ENCODE measurements around the gene UTS2R.

UTS2R gene

DNA sequence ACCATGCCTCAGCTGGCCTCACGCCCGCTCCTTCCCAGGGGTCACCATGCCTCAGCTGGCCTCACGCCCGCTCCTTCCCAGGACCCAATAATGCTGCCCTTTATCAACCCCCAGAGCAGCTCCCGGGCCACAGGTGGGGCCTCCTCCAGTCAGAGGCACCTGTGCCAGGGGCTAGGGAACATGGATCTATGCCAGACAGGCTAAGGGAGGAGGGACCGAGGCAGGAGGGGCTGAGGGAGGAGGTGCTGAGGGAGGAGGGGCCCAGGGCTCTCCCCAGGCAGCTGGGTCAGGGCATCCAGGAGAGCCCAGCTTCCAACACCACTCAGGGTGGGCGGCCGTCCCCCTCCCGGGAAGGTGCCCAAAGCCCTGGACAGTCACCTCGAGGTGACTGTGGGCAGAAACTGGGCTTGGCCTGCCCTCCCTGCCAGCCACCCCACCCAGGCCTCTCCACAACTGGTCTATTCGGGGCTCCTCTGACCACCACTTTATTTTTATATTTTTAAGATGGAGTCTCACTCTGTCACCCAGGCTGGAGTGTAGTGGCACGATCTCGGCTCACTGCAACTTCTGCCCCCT, 19.4 kb downstream of the UTS2R start:
- no peaks in the 10 kb centered on the region for H3K27me3 ChIP-seq (ENCODE audit: insufficient read depth, low read length, poor library complexity)
- no peaks in the 10 kb centered on the region for H3K9me3 ChIP-seq (ENCODE audit: insufficient read depth, low read length, severe bottlenecking)

GRCh38 chr17:82391496-82392066, 20.0 kb downstream of the UTS2R start:
- Histone ChIP-seq H4K20me1 (ENCODE audit: insufficient read depth, low read length) (no peaks in the 10 kb centered on the region), H3K27ac (ENCODE audit: low read length) (no peak overlapping the region), H3K4me2 (ENCODE audit: insufficient read depth, low read length) (no peak overlapping the region), H2AFZ (ENCODE audit: low read depth, low read length) (no peak overlapping the region), H3K9ac (ENCODE audit: low read depth, low read length) (no peak overlapping the region), H3K27me3 (ENCODE audit: insufficient read depth, low read length, poor library complexity) (no peaks in the 10 kb centered on the region), H3K36me3 (ENCODE audit: insufficient read depth, low read length) (peaks cover 26% of the 10 kb centered on the region), H3K9me3 (ENCODE audit: insufficient read depth, low read length, severe bottlenecking) (no peaks in the 10 kb centered on the region), H3K79me2 (ENCODE audit: insufficient read depth, low read length) (no peaks in the 10 kb centered on the region), H3K4me1 (ENCODE audit: insufficient read depth, low read length) (no peaks in the 10 kb centered on the region), H3K4me3 (ENCODE audit: low read depth in 1 of 2, low read length in 2 of 2) (no peak overlapping the region)
- DNase-seq (no peak), ATAC-seq (ENCODE audit: insufficient read depth, low read depth) (no peak)
- TF ChIP-seq EZH2 (IDR thresholded peaks at IDR 0.05; ENCODE audit: borderline replicate concordance, low read depth, low read length, severe bottlenecking) (no peak), CTCF (IDR thresholded peaks at IDR 0.05; ENCODE audit: borderline replicate concordance, extremely low read depth, low read length, poor library complexity, severe bottlenecking) (no peak)

More for the DNA sequence above, 19.4 kb downstream of the UTS2R start:
- Histone ChIP-seq H3K36me3 (ENCODE audit: insufficient read depth, low read length) (peaks cover 25% of the 10 kb centered on the region), H3K9ac (ENCODE audit: low read depth, low read length) (no peak overlapping the region), H2AFZ (ENCODE audit: low read depth, low read length) (no peak overlapping the region), H3K79me2 (ENCODE audit: insufficient read depth, low read length) (no peaks in the 10 kb centered on the region), H3K4me1 (ENCODE audit: insufficient read depth, low read length) (no peaks in the 10 kb centered on the region), H3K27ac (ENCODE audit: low read length) (no peak overlapping the region), H4K20me1 (ENCODE audit: insufficient read depth, low read length) (no peaks in the 10 kb centered on the region), H3K4me3 (ENCODE audit: low read depth in 1 of 2, low read length in 2 of 2) (no peak overlapping the region), H3K4me2 (ENCODE audit: insufficient read depth, low read length) (no peak overlapping the region)
- no peak for DNase-seq
- ATAC-seq (ENCODE audit: insufficient read depth, low read depth), result no peak
- TF ChIP-seq CTCF (IDR thresholded peaks at IDR 0.05; ENCODE audit: borderline replicate concordance, extremely low read depth, low read length, poor library complexity, severe bottlenecking) (no peak), EZH2 (IDR thresholded peaks at IDR 0.05; ENCODE audit: borderline replicate concordance, low read depth, low read length, severe bottlenecking) (no peak)

DNA sequence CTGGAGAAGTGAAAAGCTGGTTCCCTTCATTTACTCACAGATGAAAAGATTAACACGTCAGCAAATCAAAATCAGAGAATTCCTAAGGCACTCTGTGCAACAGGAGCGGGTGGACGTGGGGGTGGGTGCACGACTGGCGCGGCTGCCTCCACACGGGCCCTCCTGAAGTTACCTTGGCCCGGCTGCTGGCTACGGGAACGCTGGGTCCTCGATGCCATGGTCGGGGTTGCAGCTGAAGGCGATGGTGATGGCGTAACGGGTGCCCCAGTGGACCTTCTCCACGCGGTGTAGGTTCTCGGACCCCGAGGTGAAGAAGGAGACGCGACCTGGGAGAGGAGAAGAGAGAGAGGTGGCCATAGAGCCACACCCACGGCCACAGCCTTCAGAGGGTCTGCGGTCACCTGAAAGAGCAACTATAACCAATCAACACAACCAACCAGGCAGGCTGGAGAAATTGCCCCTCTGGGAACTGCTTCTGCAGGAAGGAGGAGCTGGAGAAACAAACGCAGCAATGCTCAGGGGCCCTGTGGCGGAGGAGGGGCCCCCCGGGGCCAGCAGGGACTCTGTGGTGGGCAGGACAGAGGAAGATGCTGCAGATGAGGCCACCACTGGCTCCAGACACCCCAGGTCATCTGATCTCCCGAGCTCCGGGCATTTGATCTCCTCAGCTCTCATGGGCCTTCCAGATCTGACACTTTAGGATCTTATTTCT, 20.8 kb downstream of the UTS2R start:
- H3K4me1 ChIP-seq (ENCODE audit: insufficient read depth, low read length), result no peaks in the 10 kb centered on the region
- no peaks in the 10 kb centered on the region for H4K20me1 ChIP-seq (ENCODE audit: insufficient read depth, low read length)
- H3K36me3 ChIP-seq (ENCODE audit: insufficient read depth, low read length), result peaks cover 30% of the 10 kb centered on the region

More for the DNA sequence above, 20.8 kb downstream of the UTS2R start:
- H3K9me3 ChIP-seq (ENCODE audit: insufficient read depth, low read length, severe bottlenecking), result no peaks in the 10 kb centered on the region
- ATAC-seq (ENCODE audit: insufficient read depth, low read depth) (no peak), DNase-seq (no peak)
- H2AFZ ChIP-seq (ENCODE audit: low read depth, low read length), result no peak overlapping the region
- H3K4me3 ChIP-seq (ENCODE audit: low read depth in 1 of 2, low read length in 2 of 2), result no peak overlapping the region
- TF ChIP-seq EZH2 (IDR thresholded peaks at IDR 0.05; ENCODE audit: borderline replicate concordance, low read depth, low read length, severe bottlenecking) (no peak), CTCF (IDR thresholded peaks at IDR 0.05; ENCODE audit: borderline replicate concordance, extremely low read depth, low read length, poor library complexity, severe bottlenecking) (no peak)
- no peak overlapping the region for H3K4me2 ChIP-seq (ENCODE audit: insufficient read depth, low read length)
- H3K9ac ChIP-seq (ENCODE audit: low read depth, low read length), result no peak overlapping the region
- no peak overlapping the region for H3K27ac ChIP-seq (ENCODE audit: low read length)
- no peaks in the 10 kb centered on the region for H3K27me3 ChIP-seq (ENCODE audit: insufficient read depth, low read length, poor library complexity)
- H3K79me2 ChIP-seq (ENCODE audit: insufficient read depth, low read length), result no peaks in the 10 kb centered on the region

Data from DND-41 (cell line).